Bone marrow (tissue), 2 donors: ENCODE measurements around the gene TAOK3.

Experiments used
- DNase-seq, 2 donors: peaks; one replicate each; lab custom pipeline; 2025; lab: John Stamatoyannopoulos, UW

The TAOK3 gene

GRCh38 chr12:118206107-118206412 is 166.6 kb downstream of the TAOK3 start:
- no peak for DNase-seq

GRCh38 chr12:118193958-118194357 is 178.7 kb downstream of the TAOK3 start:
- DNase-seq = no peak

DNA sequence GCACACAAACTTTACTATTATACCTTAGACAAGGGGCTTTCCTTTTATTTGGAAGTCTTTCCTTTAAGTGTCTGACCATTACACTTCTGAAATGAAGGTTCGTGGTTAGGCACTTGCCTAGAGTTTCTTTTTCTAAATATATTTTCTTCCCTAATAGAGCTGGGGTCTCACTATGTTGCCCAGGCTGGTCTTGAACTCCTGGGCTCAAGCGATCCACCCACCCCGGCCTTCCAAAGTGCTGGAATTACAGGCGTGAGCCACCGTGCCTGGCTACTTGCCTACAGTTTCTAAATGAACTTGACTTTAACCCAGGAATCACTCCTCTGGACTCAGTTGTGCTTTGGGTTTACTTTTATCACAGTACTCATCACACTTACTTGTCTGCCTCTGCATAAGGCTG is 179.2 kb downstream of the TAOK3 start:
- DNase-seq = no peak

GRCh38 chr12:118190266-118190665 is 182.4 kb downstream of the TAOK3 start:
- DNase-seq = no peak

DNA sequence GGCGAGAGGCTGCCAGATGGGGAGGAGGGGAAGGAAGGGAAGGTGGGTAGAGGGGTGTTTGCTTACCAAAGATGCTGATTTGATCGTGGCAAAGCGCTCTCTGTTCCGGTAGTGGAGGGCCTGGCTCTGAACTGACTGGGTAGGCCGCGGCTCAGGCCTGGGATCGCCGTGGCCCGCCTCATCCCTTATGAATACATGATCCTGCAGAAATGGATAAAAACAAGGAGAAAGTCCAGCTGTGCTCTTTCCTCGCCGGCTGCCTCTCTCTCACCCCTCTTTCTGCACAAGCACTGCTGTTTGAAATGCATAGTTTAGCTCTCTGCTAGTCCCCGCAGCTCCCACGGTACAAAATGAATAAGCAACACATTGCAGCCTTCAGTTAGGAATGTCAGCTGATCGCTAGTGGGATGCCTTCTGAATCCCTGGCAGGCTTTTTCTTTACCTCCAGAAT is 182.9 kb downstream of the TAOK3 start:
- no peak for DNase-seq

- no peak for DNase-seq
These were observed 183.9 kb downstream of the TAOK3 start for GRCh38 chr12:118188690-118189371.

DNA sequence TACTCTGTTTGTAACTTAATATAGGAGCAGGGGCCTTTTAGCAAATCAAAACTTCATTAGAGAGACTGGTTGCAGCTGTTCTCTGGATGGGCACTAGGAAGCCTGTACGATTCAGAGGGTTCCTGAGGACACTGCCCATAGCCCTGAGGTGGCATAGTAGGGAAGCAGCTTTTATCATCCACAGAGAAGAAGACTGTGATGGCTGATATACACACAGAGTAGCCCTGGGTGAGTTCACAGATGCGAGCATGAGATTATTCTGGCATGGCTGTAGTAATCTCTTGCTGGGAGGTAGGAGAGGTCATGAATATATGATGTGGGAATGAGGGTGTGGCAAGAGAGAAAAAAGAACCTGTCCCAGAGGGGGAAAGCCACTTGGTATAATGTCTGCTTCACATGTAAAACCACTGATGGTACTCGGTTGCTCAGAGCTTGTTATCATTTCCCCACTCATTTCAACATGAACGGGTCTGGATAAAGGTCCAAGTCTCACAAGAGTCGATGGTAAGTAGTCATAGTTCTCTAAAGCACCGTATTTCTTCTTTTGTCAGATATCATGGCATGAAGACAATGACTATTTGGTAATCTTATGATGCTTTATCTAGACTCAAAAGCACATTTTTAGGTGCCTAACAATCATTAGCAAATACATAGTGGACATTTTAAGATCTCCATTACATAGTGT is 184.8 kb downstream of the TAOK3 start:
- DNase-seq = no peak

DNA sequence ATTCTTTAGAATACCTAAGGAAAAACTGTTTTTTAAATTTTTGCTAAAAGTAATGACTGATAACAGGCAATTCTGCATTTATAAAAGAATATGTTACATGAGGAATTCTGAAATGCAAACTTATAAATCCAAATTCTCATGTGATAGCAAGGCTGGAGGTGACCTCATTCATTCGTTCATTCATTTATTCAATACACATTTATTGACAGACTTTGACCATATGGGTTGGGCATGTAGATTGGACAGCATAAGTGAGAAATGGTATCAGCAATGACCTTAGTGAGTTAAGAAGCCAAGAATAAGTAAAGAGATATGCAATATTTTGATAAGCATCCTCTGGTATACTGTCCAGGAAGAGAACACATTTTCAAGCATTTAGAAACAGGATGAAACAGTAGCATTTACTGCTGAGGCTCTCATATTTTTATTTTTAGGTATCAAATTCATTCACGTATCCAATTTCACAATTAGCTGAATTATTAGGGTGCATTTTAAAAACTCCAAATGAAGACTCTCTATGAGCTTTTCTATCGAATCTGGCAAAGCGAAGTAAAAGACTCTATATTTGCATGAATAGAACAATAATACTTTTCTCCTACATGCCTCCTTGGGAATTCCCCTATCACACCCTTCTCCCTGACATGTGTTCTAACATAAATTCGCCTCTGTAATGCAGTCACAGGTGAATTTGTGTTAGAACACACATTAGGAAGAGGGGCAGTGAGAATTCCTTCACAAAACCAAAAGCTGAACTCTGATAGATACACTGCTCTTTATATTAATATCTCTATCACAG is 186.9 kb downstream of the TAOK3 start:
- no peak for DNase-seq

GRCh38 chr12:118183711-118184110 is 189.0 kb downstream of the TAOK3 start:
- no peak for DNase-seq

DNA sequence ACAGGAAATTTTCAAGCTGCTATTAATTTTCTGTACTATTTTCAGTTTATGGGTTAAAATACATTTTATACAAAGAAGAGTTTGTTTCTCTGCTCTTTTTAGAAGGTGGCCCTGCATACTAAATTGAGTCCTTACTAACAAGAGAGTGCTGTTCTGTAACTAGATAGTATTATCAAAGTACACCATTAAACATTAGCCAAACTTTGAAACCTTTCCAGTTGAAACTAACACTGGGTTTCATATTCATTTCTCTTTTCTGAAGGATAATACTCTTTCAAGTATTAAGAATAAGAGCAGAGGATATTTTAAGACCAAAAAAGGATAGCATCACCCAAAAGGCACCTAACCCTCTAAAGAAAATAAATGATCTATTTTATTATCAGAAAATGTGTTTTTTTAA is 189.6 kb downstream of the TAOK3 start:
- DNase-seq = no peak

DNA sequence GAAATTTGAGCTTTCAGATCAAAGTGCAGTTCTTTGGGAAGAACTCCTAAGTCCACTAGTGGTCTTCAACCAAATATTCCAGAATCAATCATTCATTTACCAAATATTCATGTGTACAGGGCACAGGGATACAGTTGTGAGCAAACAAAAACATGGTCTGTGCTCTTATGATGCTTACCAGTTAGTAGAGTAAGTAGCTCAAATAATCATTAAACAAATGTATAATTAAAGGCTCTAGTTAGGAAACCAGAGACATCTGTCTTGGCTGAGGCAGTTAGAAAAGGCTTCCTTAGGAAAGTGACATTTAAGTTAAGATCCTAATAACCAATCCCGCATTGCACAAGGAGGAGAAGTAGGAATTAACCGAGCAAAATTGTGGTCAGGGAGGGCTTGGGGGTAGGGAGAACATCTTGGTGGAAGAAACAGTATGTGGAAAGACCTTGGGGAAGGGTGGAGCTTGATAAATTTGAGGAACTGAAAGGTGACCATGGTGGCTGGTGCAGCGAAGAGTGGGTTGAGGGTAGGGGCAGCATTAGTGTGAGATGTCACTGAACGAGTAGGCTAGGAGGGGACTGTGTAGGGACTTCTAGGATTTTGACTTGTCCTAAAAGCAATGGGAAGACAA is 196.8 kb downstream of the TAOK3 start:
- DNase-seq = no peak

DNA sequence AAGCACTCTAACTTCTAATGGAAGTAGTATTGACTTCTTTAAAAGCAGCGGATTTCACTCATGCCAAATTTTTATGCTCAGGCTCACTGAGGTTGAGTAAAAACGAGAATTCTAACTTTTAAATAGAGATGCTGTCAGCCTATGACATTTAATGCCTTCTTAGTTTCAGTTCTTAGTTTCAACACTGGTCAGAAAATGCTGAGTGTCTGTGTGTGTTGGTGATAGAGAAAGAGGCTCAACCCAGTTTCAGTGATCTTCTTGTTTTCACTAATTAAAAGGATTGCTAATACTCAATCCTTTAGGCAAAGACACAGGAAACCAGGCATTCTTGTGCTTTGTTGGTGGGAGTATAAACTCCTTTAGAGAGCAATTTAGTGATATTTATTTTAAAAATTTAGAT is 205.8 kb downstream of the TAOK3 start:
- no peak for DNase-seq

- no peak for DNase-seq
These were observed 207.8 kb downstream of the TAOK3 start for GRCh38 chr12:118164798-118165486.

DNA sequence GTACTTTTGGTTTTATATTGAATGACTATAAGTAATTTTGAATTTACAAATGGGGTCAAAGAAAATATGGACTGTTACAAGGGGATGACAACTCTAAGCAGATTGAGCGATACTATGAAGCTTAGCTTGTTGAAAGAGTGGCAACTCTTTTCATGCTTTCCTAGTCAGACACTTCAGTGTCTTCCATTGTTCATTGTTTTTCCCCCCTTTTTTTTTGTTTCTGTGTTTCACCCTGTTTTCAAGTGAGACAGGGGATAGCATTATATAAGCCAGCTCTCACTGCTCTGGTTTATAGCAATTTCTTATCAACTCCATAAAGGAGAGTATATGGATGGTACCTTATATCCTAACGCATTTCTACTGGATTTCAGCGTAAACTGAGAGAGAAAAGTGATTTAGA is 212.2 kb downstream of the TAOK3 start:
- DNase-seq = no peak

DNA sequence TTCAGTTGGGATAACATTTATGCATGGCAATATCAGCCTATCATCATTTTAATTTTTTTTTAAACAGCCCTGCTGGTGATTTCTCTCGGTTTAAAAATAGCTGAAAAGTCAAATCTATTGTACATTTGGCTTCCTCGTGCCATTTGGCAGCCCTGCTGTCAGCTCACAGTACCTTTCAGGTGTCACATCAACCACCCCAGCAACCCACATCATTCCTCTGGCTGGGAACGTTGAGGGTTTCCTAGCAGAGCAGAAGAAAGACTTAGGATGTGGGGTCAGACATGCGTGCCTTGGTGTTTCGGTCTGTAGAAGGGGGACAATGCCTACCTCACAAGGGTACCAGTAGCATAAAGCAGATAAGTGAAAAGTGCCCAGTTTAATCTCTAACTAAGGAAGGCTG is 221.0 kb downstream of the TAOK3 start:
- no peak for DNase-seq

GRCh38 chr12:118150625-118151024 is 222.1 kb downstream of the TAOK3 start:
- DNase-seq = no peak

DNA sequence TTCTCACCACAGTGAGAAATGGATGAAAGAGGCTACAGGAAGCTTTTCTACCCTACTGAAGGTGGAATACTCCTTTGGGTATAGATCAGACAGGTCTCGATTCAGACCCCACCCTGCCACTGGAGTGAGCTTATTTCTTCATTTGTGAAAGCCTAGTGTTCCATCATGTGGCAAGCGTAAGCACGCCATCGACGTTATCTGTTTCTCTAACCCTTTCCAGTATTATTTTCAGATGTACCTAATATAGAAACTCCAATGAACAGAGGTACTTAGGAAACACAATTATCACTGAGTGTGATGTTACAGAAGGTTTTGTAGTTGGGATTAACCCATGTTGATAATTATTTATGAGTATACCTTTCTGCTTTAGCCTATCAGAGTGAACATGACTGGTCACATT is 224.4 kb downstream of the TAOK3 start:
- no peak for DNase-seq

GRCh38 chr12:118145798-118146156 is 226.9 kb downstream of the TAOK3 start:
- DNase-seq = no peak

- no peak for DNase-seq
These were observed 227.5 kb downstream of the TAOK3 start for GRCh38 chr12:118145113-118145797.

DNA sequence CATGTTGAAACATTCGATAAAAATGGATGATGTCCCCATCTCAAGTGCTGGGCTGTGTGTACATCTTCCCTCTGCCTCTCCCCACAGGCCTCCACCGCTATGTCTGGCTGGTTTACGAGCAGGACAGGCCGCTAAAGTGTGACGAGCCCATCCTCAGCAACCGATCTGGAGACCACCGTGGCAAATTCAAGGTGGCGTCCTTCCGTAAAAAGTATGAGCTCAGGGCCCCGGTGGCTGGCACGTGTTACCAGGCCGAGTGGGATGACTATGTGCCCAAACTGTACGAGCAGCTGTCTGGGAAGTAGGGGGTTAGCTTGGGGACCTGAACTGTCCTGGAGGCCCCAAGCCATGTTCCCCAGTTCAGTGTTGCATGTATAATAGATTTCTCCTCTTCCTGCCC is 228.2 kb downstream of the TAOK3 start:
- DNase-seq = no peak

DNA sequence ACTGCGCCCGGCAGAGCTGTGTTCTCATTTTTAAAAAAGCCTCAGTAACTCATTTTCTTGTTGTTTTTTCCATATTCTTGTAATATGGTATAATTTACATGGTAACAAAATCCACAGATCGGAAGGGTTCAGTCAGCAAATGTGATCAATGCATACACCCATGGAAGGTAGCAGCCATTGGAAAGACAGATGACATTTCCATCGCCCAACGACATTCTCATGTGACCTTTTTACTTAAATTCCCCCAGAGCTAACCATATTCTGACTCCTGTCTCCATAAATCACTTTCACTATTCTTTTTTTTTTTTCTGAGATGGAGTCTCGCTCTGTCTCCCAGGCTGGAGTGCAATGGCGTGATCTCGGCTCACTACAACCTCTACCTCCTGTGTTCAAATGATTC is 231.9 kb downstream of the TAOK3 start:
- DNase-seq = no peak
